CD14-positive monocyte (primary cell): ENCODE data around the gene STON2. TPM values are rescaled to one million over a fixed set of nuclear protein-coding genes. Genes with fewer than 3 reads are reported as not detected.

Experiments
- DNase-seq, 3 donors: peaks; one replicate each; pipeline ENCODE4 v3.0.0-alpha.2; 2011 to 2022
- H2AFZ ChIP-seq: 2 replicates; pipeline ENCODE4 v1.6.0; 2012; ENCODE audit warnings: mild to moderate bottlenecking, low read depth, low read length, inconsistent platforms; ENCODE audit not compliant: insufficient read depth, poor library complexity, severe bottlenecking
- H3K27ac ChIP-seq, 2 donors: 1 replicate in 1 of 2; 2 replicates in 1 of 2; pipeline ENCODE4 v1.5.1; 2012 to 2013; ENCODE audit warnings: low read length in 2 of 2, control low read depth in 1 of 2, inconsistent platforms in 1 of 2, low read depth in 1 of 2, mild to moderate bottlenecking in 1 of 2
- H3K27me3 ChIP-seq, 2 donors: one replicate each; pipeline versions ENCODE4 v1.6.0 to v1.6.1; 2011 to 2013; ENCODE audit warnings: low read length in 2 of 2; ENCODE audit not compliant: control insufficient read depth in 2 of 2, insufficient read depth in 2 of 2
- H3K36me3 ChIP-seq, 2 donors: replicated peaks in 1 of 2; 1 replicate in 1 of 2; 2 replicates in 1 of 2; pipeline versions ENCODE4 v1.5.1 to v1.6.1; 2012 to 2013; ENCODE audit warnings: low read length in 2 of 2, control low read depth in 1 of 2, inconsistent platforms in 1 of 2, mild to moderate bottlenecking in 1 of 2; ENCODE audit not compliant: insufficient read depth in 2 of 2, control insufficient read depth in 1 of 2
- H3K4me1 ChIP-seq, 2 donors: 1 replicate in 1 of 2; 2 replicates in 1 of 2; pipeline versions ENCODE4 v1.5.1 to v1.6.1; 2012 to 2013; ENCODE audit warnings: low read length in 2 of 2, control low read depth in 1 of 2, inconsistent platforms in 1 of 2, mild to moderate bottlenecking in 1 of 2, moderate library complexity in 1 of 2; ENCODE audit not compliant: insufficient read depth in 2 of 2, control insufficient read depth in 1 of 2
- H3K4me2 ChIP-seq: replicated peaks from 2 replicates; pipeline ENCODE3; 2012; ENCODE audit warnings: low read length, moderate library complexity, mild to moderate bottlenecking; ENCODE audit not compliant: poor library complexity, severe bottlenecking; ENCODE audit errors: extremely low read depth
- H3K4me3 ChIP-seq, 3 experiments: fragments of 200-600 bp in 1 of 3; sonication (generic) in 1 of 3; replicated peaks in 1 of 3; 1 replicate in 2 of 3; 2 replicates in 1 of 3; pipeline ENCODE4 v1.5.1; 2011 to 2013; ENCODE audit warnings: low read length in 3 of 3, mild to moderate bottlenecking in 3 of 3, control low read depth in 2 of 3, low read depth in 2 of 3, inconsistent platforms in 1 of 3, moderate library complexity in 1 of 3
- H3K79me2 ChIP-seq: 2 replicates; pipeline ENCODE4 v1.6.0; 2012; ENCODE audit warnings: mild to moderate bottlenecking, control low read depth, inconsistent platforms, low read length, moderate library complexity; ENCODE audit not compliant: insufficient read depth
- H3K9ac ChIP-seq: 2 replicates; pipeline ENCODE4 v1.6.0; 2017; ENCODE audit warnings: low read length, mild to moderate bottlenecking; ENCODE audit not compliant: insufficient read depth, poor library complexity, severe bottlenecking
- H3K9me3 ChIP-seq, 2 donors: replicated peaks in 1 of 2; 1 replicate in 1 of 2; 2 replicates in 1 of 2; pipeline versions ENCODE4 v1.5.1 to v1.6.1; 2012 to 2013; ENCODE audit warnings: low read length in 2 of 2, control low read depth in 1 of 2; ENCODE audit not compliant: control insufficient read depth in 1 of 2, insufficient read depth in 1 of 2
- H4K20me1 ChIP-seq: 2 replicates; pipeline ENCODE4 v1.6.0; 2012; ENCODE audit warnings: mild to moderate bottlenecking, low read length, control low read depth, moderate library complexity; ENCODE audit not compliant: insufficient read depth
- H3K27ac Mint-ChIP-seq, 7 donors: one replicate each; pipeline ENCODE4 v1.8.0; 2020; ENCODE audit warnings: mild to moderate bottlenecking in 7 of 7, mixed read lengths in 7 of 7, moderate library complexity in 6 of 7, inconsistent platforms in 2 of 7
- H3K27me3 Mint-ChIP-seq, 3 donors: one replicate each; pipeline ENCODE4 v1.8.0; 2021 to 2022; ENCODE audit warnings: low read depth in 3 of 3, mild to moderate bottlenecking in 3 of 3, mixed read lengths in 3 of 3, moderate library complexity in 3 of 3, inconsistent platforms in 1 of 3
- H3K36me3 Mint-ChIP-seq, 2 donors: one replicate each; pipeline ENCODE4 v1.8.0; 2020; ENCODE audit warnings: mixed read lengths in 2 of 2, inconsistent platforms in 1 of 2, mild to moderate bottlenecking in 1 of 2
- H3K4me1 Mint-ChIP-seq: one replicate; pipeline ENCODE4 v1.8.0; 2020; ENCODE audit warnings: mild to moderate bottlenecking, mixed read lengths
- H3K4me3 Mint-ChIP-seq, 2 donors: one replicate each; pipeline ENCODE4 v1.8.0; 2020; ENCODE audit warnings: mild to moderate bottlenecking in 2 of 2, mixed read lengths in 2 of 2, moderate library complexity in 1 of 2
- H3K9me3 Mint-ChIP-seq, 7 donors: one replicate each; pipeline ENCODE4 v1.8.0; 2020 to 2022; ENCODE audit warnings: mixed read lengths in 7 of 7, mild to moderate bottlenecking in 6 of 7, moderate library complexity in 6 of 7, inconsistent platforms in 2 of 7
- CTCF ChIP-seq: fragments of 200-600 bp; IDR thresholded peaks from one replicate; pipeline ENCODE4 v1.8.0; 2022; ENCODE audit warnings: antibody characterized with exemption, mild to moderate bottlenecking
- WGBS: methylation state at CpG from one replicate; pipeline ENCODE4 v1.1.5; 2013; ENCODE audit warnings: missing lambda C conversion rate; ENCODE audit not compliant: insufficient coverage; 5-methylcytosine and 5-hydroxymethylcytosine counted together
- intact Hi-C, 2 donors: fragments of 100-400 bp; cut with micrococcal nuclease; formaldehyde crosslinking; loops; one replicate each; pipeline versions ENCODE4 v1.15.0 to v1.15.1; 2023
- polyA plus RNA-seq, 3 donors: library from polyadenylated mRNA; depleted of rRNA in 1 of 3; unstranded in 2 of 3; stranded (reverse) in 1 of 3; fragments of 300-500 nt in 2 of 3; fragments of >200 nt in 1 of 3; fragmentation: Illumina TruSeq in 2 of 3; gene quantifications; 1 replicate in 2 of 3; 2 replicates in 1 of 3; pipeline ENCODE4 v1.2.3, GENCODE V29; 2012 to 2021

Gene STON2
- polyA plus RNA-seq, 3 donors, result 1.6 to 3.2 (median 2.1) TPM

- Histone ChIP-seq H3K9me3 (no peaks in the 10 kb centered on the region), H3K4me3 (no peak overlapping the region), H3K27me3 (no peaks in the 10 kb centered on the region), H3K79me2 (no peaks in the 10 kb centered on the region), H4K20me1 (no peaks in the 10 kb centered on the region), H3K9ac (no peak overlapping the region), H3K4me2 (no peak overlapping the region), H3K36me3 (no peaks in the 10 kb centered on the region), H3K27ac (no peak overlapping the region), H2AFZ (no peak overlapping the region), H3K4me1 (peaks cover 0 to 3% of the 10 kb centered on the region in 2 donors)
- Mint-ChIP-seq H3K9me3 (peaks cover 0 to 6% (median 2%) of the 10 kb centered on the region in 7 donors), H3K4me1 (peaks cover 8% of the 10 kb centered on the region), H3K4me3 (no peak overlapping the region), H3K27ac (no peak overlapping the region), H3K27me3 (no peaks in the 10 kb centered on the region), H3K36me3 (no peaks in the 10 kb centered on the region)
- intact Hi-C loops, result no loop called here
- no peak for TF ChIP-seq CTCF
- no peak for DNase-seq
- WGBS, result no CpG with 5 or more reads among the region's 1 CpG
Measured at GRCh38 chr14:81252278-81252677, 147.8 kb downstream of the STON2 start.

GRCh38 chr14:81247271-81247766 is 152.8 kb downstream of the STON2 start:
- H3K9ac ChIP-seq, result no peak overlapping the region
- H3K27me3 ChIP-seq, result no peaks in the 10 kb centered on the region
- no peak overlapping the region for H2AFZ ChIP-seq
- H3K4me3 ChIP-seq, result no peak overlapping the region
- H3K79me2 ChIP-seq, result no peaks in the 10 kb centered on the region
- intact Hi-C loops, result no loop called here
- H3K4me2 ChIP-seq, result no peak overlapping the region
- Mint-ChIP-seq H3K36me3 (no peaks in the 10 kb centered on the region), H3K27ac (no peak overlapping the region), H3K4me1 (no peaks in the 10 kb centered on the region), H3K27me3 (peaks cover 0 to 3% (median 2%) of the 10 kb centered on the region in 3 donors), H3K4me3 (no peak overlapping the region), H3K9me3 (peaks cover 8 to 26% (median 23%) of the 10 kb centered on the region in 7 donors)
- H4K20me1 ChIP-seq, result no peaks in the 10 kb centered on the region
- TF ChIP-seq CTCF, result no peak
- H3K27ac ChIP-seq, result no peak overlapping the region
- H3K9me3 ChIP-seq, result no peaks in the 10 kb centered on the region
- WGBS, result 81% methylated on average over 7 of the region's 8 CpGs
- no peaks in the 10 kb centered on the region for H3K36me3 ChIP-seq
- DNase-seq, result no peak
- no peaks in the 10 kb centered on the region for H3K4me1 ChIP-seq
